Stimulated activated CD8-positive, alpha-beta memory T cell treated with anti-CD3 and anti-CD28 coated beads, Interleukin-15, amount 100 ng/mL, for 24 hours (primary cell): ENCODE results near the gene RPL27A.
"Not testable (repeated sequence)": the region's sequence is repeated elsewhere in the genome, so short reads cannot be mapped to it uniquely, and the experiment has no call there.

Experiments
- DNase-seq: peaks from one replicate; pipeline ENCODE4 v3.0.0-alpha.2; 2020; ENCODE audit warnings: low read depth

Gene RPL27A

DNA sequence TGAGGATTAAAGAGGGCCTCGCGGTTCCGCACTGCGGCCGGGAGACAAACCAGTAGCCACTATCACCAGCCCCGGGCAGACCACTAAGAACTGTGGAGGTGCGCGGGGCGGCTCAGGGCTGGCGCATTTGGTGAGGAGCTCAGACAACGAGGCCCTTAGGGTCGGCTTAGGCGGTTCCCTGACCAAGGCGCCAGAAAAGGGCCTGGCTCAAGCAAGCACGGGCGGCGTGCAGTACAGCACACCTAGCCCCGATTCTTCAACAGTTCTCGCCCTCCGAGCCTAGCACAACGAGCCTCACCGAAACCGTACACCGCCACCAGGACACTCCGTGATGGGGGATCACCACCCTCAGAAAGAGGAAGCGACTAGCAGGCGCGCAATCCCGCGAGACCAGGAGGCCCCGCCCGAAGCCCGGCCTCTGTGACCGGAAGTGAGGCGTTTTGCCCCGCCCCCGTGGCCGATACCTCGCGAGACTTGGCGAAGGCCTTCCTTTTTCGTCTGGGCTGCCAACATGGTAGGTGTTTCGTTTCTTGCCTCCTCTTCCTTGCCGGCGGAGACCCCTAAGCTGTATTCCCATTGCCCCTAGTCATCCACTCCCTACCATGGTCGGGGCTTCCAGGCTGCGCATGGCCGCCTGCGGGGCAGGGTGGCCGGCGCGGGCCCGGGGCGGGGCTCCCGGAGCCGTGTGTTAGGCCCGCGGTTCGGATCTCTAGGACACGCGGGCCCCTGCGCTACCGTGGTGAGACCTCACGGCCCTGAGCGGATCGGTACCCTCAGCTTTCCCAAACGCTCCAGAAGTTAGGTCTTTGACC is at the start of gene RPL27A, which contains the start of gene TRIM66:
RPL27A (plus strand) TSS at position 490 of the 812 bp plus-strand sequence; CDS start at position 512, 22 bp downstream.
TRIM66 (minus strand) TSS at position 363 of the 812 bp plus-strand sequence. CDS start 10,391 bp downstream, outside the sequence.
- peak; percentile 97 for DNase-seq

DNA sequence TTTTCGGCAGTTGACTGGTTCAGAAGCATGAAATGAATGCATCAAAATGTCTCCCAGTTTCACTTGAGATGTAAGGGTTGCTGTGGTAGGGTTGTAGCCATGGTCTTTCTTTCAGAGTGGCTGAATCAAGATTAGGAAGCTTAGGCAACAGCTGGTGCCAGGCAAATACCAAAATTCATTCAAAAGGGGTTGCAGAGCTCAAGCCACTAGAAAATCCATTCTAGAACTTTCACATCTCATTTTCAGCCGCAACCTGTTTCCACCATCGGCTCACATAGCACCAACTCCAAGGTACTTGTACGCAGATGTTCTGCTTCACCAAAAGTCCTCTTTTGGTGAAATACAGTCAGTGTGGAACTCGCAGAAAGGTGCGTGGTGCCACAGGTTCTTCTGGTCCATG is 48.1 kb upstream of the RPL27A start:
- DNase-seq, result no peak

DNA sequence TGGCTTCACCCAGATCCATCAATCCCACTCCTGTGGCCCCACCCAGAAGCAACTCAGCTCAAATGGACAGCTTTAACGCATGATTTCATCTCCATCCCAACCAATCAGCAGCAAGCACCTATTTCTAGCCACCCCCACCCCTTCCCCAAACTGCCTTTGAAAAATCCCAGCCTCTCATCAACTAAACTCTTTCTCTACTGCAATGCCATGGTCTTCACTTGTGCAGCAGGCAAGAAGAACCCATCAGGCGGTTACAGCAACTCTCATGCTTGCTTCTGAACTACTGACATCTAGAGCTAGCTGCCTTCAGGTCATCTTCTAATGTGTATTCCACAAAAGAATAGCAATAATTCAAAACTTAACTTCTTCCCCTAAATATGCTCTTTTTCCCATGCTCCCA is 46.5 kb upstream of the RPL27A start:
- DNase-seq, result no peak

DNA sequence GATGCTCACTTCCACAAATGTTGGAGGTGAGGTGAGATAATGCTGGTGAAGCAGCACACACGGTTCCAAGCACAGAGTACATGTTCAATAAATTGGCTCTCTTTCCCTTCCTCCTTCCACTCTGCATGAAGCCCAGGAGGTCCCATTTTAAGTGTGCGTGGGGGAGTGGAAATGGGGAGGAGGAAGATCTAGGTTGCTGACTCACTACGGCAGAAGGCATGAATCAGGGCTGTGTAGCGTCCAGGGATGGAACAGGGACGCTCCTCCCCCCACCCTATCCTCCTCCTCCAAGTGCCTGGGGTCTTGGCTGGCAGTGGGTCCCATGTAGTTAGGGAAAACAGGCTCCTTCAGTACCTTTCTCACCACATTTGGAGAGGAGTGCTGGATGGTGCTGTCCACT is 44.3 kb upstream of the RPL27A start:
- DNase-seq, result no peak

DNA sequence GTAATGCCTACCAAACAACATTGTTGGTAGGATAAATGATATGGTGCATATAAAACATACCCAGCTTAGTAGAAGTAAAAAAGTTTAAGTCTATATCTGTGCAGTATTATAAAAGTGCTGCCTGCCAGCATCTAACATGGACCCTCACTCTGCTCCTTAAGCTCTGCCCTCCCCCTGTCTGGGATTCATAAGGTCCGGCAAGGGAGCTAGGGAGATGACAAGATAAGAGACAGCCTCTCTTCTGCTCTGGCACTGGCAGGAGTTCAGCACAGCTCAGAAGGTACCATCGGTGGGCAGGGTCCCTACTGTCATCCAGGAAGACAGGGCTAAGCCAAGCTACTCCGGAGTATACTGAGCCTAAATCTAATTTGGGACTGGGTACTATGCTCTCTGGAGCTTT is 42.9 kb upstream of the RPL27A start:
- no peak for DNase-seq

DNA sequence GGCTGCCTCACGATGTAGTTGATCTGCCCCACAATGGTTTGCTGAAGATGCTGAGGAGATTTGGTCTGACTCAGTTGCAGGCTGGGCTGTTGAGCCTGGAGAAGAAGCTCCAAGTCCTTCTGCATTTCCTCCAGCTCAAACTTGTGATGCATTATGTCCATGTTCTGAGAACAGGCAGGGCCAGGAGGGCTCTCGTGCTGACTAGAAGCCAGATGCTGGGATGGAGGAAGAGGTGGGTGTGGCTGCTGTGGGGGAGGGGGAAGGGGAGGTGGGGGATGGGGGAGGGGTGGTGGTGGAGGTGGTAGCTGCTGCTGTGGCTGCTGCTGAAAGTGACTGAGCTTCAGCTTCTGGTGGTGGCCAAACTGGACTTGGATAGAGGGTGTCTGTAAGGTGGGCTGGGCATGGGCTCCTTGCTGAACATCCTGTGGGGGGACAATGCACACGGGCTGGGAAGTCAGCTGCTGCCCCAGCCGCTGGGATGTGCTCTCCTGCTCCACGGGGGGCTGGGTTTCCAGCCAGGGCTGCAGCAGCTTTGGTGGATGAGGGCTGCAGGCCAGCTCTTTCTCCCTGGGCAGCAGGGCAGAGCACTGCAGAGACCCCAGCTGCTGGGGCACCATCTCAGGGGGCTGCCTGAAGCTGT is 42.2 kb upstream of the RPL27A start:
- no peak for DNase-seq

DNA sequence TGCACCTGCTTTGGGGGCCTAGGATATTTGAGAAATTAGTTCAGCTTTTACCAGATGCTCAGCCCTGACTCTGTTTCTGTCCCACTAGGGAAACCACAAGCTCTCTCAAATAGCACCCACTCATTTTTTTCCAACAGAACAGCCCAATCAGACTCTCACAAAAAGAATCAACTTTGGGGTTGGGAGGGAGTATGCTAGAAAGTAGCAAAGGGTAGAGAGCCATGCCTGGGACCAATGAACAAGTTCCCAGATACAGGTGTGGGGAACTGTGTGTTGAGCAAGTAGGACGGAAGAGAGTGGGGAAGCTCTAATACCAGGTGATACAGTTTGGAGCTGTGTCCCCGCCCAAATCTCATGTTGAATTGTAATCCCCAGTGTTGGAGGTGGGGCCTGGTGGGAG is 41.3 kb upstream of the RPL27A start:
- DNase-seq, result no peak

DNA sequence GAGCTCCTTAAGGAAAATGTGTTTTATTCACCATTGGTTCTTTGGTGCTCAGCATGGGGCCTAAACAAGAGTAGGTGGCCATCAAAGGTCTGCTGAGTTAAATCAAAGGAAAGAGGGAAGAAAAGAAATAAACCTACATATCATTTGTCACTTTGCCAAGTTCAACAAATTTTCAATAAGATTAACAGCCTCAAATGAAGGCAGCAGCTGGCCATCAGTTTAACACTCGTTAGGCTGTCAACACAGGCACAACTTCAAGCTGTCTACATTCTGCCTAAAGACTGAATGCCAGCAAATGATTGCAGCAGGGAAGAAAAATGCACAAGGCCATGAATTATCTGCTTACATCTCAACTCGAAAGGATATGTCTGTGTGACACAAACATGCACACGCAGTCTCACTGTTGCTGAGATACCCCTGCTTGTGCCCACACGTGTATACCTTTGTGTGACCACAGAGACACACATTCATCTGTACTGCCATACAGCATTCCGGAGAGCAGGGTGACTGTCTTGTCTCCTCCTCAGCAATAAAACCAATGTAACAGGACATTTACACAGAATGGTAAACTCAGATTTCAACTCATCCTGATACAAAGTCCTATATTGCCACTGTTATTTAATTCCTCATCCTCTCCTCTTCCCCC is 40.3 kb upstream of the RPL27A start:
- no peak for DNase-seq

DNA sequence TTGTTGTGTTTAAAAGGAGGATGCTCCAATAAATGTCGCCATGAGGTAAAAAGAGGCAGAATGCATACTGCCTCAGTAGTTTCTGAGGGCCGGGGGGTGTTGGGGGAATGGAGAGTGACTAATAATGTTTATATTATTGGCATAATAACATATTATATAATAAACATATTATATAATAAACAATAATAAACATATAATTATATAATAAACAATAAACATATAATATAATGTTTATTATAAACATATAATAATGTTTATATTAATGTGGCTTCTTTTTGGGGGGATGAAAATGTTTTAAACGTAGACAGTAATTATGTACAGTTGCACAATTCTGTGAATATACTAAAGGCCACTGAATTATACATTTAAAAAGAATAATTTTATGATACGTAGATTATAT is 35.7 kb upstream of the RPL27A start:
- no peak for DNase-seq

DNA sequence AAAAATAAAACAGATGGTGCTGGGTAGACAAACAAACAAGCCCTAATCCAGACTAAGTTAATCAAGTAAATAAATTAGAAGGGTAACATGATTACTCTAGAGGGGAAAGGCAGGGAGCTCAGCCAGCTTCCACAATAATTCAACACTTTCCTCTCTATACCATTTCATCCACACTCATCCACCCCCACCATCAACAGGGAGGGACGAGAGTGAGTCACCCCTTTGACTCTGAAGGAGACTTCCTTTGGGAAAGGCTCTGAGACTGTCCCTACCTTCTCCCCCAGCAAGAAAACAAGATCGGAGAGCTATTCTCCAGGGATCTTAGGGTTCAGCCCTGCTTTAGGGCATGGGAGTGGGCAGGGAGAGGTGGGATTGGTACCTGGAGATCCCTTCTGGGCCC is 33.2 kb upstream of the RPL27A start:
- no peak for DNase-seq

DNA sequence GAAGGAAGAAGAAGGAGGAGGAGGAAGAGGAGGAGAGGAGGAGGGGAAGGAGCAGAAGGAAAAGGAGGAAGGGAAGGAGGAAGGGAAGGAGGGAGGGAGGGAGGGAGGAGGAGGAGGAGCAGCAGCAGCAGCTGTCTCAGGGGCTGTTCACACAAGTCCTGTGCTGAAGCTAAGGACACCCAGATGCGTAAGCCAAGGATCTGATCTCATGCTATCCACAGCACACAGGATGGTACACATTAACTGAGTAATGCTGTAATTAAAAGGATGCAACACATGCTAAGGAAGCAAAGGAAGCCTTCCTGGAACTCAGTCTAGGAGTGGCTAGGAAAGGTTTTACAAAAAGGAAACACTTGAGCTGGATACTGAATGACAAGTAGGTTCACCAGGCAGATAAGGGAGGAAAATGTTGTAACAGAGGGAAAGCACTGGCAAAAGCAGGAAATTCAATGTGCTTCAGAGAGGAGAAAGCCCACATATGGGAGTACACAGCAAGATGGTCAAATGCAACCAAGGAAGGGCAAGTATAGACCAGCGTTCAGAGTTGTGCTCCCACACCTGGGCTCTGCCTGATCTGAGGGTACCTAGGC is 32.1 kb upstream of the RPL27A start:
- DNase-seq, result no peak

DNA sequence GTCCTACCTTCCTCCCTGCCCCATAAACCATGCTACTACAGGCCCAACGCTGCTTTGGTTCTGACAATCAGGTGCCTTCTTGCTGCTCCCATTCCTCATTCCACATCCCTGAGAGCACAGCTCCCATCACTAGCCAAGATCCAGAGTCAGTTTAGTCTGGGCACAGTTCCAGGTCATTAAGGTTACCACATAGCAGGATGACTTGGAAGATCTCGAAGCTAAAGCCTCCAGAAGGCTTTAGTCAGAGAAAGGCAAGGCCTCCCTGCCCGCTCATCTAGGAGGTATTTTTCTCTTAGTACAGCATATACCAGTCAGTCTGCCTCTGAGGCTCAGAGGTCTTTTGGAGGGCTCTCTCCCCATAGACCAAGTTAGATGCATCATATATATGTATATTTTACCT is 30.5 kb upstream of the RPL27A start:
- no peak for DNase-seq

DNA sequence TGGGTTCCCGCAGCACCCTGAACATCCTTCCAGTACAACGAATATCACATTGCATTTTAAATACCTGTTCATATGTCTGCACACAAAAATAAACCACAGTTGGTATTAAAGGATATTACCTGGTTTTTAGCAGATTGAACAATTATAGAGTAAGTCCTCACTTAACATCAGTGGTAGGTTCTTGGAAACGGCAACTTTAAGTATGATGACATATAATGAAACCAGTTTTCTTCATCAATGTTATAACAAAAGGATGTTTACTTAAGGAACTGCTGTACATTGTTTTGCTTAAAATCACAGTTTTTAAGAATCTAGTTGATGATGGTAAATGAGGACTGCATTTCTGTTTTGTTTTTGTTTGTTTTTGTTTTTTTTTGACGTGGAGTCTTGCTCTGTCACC is 28.1 kb upstream of the RPL27A start:
- no peak for DNase-seq

DNA sequence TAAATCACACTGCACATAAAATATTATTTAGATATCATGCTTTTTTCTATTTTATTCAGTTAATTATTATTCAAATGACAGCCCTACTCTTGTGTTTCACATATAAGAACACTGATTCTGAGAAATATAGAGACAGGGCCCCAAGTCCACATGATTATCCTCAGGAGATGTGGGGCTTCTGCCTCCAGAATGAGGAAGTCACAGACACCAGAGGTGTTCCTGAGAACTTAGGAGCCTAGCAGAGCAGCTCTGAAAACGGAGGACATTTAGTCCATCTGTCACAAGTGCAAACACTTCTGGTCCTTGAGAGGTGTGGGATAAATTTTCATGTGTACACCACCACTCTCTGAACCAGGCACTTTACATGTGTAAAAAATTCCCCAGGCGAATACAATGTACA is 26.3 kb upstream of the RPL27A start:
- DNase-seq, result no peak

DNA sequence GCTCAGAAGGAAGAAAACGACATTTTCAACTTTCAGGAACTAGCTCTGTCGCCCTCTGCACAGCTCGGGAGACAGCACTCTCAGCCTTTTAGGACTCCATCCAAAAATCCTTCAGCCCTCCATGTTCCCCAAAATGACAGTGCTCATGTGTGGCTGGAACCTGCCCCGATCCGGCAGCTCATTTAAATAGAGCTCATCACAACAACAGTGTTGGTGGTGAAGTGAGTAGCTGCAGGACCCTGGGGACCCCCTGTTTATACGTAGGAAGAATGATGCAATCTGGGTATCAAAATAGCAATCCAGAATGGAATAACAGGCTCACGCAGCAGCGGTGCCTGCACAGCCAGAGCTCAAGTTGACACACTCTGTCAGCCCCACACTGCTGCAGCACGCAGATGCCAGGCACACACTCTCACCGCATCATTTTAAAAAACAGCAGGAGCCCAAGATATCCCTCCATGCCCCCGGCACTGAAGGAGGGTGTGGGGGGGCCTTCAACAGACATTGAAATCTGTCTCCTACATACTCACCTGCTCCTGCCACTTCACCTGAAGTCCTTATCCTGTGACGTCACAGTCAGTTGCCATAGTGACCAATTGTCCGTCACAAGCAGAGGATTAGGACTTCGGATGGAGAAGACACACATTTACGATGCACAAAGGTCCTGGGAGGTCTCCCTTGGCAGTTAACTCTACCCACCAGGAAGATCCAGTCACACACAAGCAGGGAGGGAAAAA is 24.1 kb upstream of the RPL27A start:
- DNase-seq, result no peak

DNA sequence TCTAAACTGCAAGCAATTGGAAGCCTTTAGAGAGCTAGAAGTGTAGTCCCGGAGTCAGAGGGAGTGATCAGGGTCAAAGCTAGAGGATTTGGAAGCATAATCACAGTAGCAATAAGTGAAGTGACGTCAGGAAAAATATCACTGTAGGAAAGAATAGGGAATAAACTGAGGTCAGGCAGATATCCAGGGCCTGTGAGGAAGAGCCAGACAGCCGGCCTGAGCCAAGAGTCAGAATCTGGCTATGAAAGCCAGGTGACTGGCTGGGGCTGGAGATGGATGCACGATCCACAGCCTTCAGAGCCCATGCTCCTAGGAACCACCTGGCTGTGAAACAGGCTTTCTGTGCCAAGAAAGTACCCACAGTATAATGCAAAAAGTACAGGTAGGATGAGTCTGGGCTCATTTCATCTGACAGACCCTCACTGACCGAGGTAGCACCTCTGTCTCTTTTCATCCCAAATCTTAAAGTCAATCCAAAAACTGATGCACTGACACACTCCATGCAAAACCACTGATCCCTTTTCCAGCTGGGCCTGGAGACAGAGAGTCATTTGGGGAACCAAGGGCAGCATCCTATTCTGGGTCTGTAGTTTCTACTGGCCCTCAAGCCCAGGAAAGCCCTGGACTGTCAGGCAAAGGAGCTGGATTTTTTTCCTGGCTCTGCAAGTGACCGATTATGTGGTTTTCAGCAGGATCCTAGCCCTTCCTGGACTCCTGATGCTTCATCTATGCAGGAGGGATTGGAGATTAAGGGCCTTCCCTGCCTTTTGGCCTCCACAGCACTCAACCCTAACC is 21.4 kb upstream of the RPL27A start:
- DNase-seq, result no peak

DNA sequence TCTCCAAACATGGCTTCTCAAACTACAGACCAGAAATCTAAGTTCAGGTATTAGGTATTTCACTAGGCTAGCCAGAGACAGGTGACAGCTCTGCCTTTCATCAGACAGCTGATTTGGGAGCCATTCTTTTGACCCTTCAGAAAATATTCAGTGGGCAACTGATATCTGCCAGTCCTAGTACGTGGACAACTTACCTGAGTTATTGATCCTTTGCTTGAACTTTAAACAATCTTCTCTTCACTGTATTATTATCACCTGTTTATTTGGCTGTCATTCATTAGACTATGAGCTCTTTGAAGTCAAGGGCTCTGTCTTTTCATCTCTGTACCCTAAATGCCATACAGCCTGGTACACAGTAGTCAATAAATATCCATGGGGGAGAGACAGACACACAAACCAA is 17.4 kb upstream of the RPL27A start:
- no peak for DNase-seq

DNA sequence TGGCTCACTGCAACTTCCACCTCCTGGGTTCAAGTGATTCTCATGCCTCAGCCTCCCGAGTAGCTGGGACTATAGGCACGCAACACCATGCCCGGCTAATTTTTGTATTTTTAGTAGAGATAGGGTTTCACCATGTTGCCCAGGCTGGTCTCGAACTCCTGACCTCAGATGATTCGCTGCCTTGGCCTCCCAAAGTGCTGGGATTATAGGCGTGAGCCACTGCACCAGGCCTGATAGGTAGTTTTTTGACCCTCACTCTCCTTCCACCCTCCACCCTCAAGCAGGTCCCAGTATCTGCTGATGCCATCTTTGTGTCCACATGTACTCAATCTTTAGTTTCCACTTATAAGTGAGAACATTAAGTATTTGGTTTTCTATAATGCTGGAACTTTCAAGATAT is 12.5 kb upstream of the RPL27A start:
- not testable (repeated sequence) for DNase-seq

DNA sequence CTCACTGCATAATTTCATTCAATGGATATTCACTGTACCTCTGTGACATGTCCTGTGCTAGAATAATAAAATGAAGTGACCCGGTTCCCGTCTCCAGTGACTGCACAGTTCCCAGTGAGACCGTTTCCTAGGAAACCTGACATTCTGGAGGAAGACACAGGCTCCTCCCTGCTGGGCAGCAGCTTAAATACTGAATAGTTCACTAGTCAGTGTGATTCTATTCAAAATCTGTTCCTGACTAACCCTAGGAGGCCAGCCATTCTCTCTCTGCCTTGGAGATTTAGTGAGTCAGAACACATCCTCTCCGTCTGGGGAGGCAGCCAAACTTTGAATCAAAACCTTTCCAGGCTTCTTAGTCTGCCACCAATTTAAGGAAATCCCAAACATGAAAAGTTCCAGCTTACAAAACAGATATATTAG is 11.4 kb upstream of the RPL27A start:
- DNase-seq, result no peak

DNA sequence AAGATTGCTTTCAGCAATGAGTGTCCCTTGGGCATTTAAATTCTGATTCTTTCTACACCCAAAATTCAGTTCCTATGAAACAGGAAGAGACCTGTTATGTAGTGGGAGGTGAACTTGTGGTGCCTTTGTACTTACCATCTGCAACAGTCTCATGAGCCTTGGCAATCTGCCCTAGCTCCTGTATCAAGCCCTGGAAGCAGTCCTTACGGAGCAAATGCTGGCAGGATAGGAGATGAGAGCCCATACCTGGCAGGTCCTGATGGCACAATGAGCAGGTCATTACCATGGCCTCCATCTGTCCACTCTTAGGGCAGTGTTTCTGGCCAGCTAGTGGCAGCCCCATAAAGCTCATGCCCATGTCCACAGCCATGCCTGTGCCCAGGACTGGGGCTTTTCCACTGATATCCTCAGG is 10.9 kb upstream of the RPL27A start:
- no peak for DNase-seq

DNA sequence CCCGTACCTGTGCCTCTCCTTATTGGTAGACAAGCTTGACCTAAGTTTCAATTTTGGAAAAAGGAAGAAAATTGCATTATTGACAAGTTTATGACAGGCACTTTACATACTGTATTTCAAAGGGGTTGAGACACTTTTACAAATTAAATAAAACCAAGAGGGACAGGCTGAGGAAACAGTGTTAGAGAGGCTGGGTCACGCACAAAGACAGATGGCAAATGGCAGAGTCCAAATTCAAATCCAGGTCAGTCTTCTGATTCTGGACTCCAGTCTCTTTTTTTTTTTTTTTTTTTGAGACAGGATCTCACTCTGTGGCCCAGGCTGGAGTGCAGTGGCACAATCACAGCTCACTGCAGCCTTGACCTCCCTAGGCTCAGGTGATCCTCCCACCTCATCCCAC is 10.2 kb upstream of the RPL27A start:
- DNase-seq, result no peak
